Calu3 (cell line): ENCODE results near the gene CHMP3. TPM values are rescaled to one million over a fixed set of nuclear protein-coding genes. Genes with fewer than 3 reads are reported as not detected.

Source experiments
- BruUV-seq: library from RNA; stranded (reverse); fragments of 400-500 nt; replicated peaks from 2 replicates; lab custom pipeline; 2021; lab: Mats Ljungman, UMichigan
- CTCF ChIA-PET: fragments of 300-600 bp; sonication (Branson Sonifier 250); formaldehyde crosslinking; loops from one replicate; lab custom pipeline; 2022; ENCODE audit warnings: antibody characterized with exemption; lab: Charles Lee
- DNase-seq: peaks from one replicate; pipeline ENCODE4 v3.0.0; 2022
- H3K27ac Mint-ChIP-seq: one replicate; pipeline ENCODE4 v1.8.0; 2022; ENCODE audit warnings: mixed read lengths; ENCODE audit not compliant: unreplicated experiment
- H3K27me3 Mint-ChIP-seq: one replicate; pipeline ENCODE4 v1.8.0; 2022; ENCODE audit warnings: mixed read lengths; ENCODE audit not compliant: unreplicated experiment
- H3K36me3 Mint-ChIP-seq: one replicate; pipeline ENCODE4 v1.8.0; 2022; ENCODE audit warnings: mild to moderate bottlenecking, moderate library complexity, mixed read lengths; ENCODE audit not compliant: insufficient read depth, unreplicated experiment
- H3K4me1 Mint-ChIP-seq: one replicate; pipeline ENCODE4 v1.8.0; 2022; ENCODE audit warnings: mild to moderate bottlenecking, low read depth, mixed read lengths; ENCODE audit not compliant: unreplicated experiment
- H3K4me3 Mint-ChIP-seq: one replicate; pipeline ENCODE4 v1.8.0; 2022; ENCODE audit warnings: mild to moderate bottlenecking, low read depth, moderate library complexity, mixed read lengths; ENCODE audit not compliant: unreplicated experiment
- H3K9me3 Mint-ChIP-seq: one replicate; pipeline ENCODE4 v1.8.0; 2022; ENCODE audit warnings: low read depth, mixed read lengths; ENCODE audit not compliant: unreplicated experiment
- CTCF ChIP-seq: fragments of 200-600 bp; IDR thresholded peaks from one replicate; pipeline ENCODE4 v1.8.0; 2022; ENCODE audit warnings: antibody characterized with exemption; ENCODE audit not compliant: unreplicated experiment
- intact Hi-C: fragments of 100-400 bp; cut with micrococcal nuclease; formaldehyde crosslinking; loops from one replicate; pipeline ENCODE4 v1.10.0; 2022; ENCODE audit not compliant: unreplicated experiment
- total RNA-seq: library from RNA; stranded (reverse); gene quantifications from 2 replicates; pipeline ENCODE4 v1.2.3, GENCODE V29; 2022

The CHMP3 gene
- total RNA-seq, 1 experiment from 2014 or later = 127 TPM

GRCh38 chr2:86518481-86518880 is 44.8 kb downstream of the CHMP3 start:
- Mint-ChIP-seq H3K27me3 (no peaks in the 10 kb centered on the region), H3K36me3 (no peaks in the 10 kb centered on the region), H3K4me3 (no peak overlapping the region), H3K27ac (no peak overlapping the region), H3K4me1 (no peaks in the 10 kb centered on the region), H3K9me3 (peaks cover 2% of the 10 kb centered on the region)
- intact Hi-C loops = loop anchor here (2.0 to 10.0 kb wide), 2 partner anchors 96 to 156 kb away; no protein-coding TSS in a partner anchor
- TF ChIP-seq CTCF = peak; percentile 28
- peak; percentile 10 for DNase-seq
- no TSS peak for BruUV-seq
- CTCF ChIA-PET = interaction anchor here (1.2 kb wide), 1 partner anchor 123 kb away, joined by 3 read pairs; no protein-coding TSS in a partner anchor

GRCh38 chr2:86513948-86514660 is 49.1 kb downstream of the CHMP3 start:
- CTCF ChIA-PET = no interaction called here
- Mint-ChIP-seq H3K9me3 (no peaks in the 10 kb centered on the region), H3K27ac (no peak overlapping the region), H3K27me3 (no peaks in the 10 kb centered on the region), H3K4me1 (no peaks in the 10 kb centered on the region), H3K36me3 (peaks cover 4% of the 10 kb centered on the region), H3K4me3 (no peak overlapping the region)
- no TSS peak for BruUV-seq
- intact Hi-C loops = loop anchor here (10.0 kb wide), 1 partner anchor 101 kb away; no protein-coding TSS in a partner anchor
- DNase-seq = no peak
- no peak for TF ChIP-seq CTCF

GRCh38 chr2:86512892-86513291 is 50.4 kb downstream of the CHMP3 start:
- Mint-ChIP-seq H3K4me1 (no peaks in the 10 kb centered on the region), H3K27me3 (no peaks in the 10 kb centered on the region), H3K36me3 (peaks cover 12% of the 10 kb centered on the region), H3K27ac (no peak overlapping the region), H3K9me3 (no peaks in the 10 kb centered on the region), H3K4me3 (no peak overlapping the region)
- no peak for DNase-seq
- intact Hi-C loops = loop anchor here (10.0 kb wide), 1 partner anchor 102 kb away; no protein-coding TSS in a partner anchor
- CTCF ChIA-PET = no interaction called here
- BruUV-seq = no TSS peak
- no peak for TF ChIP-seq CTCF

GRCh38 chr2:86512034-86512433 is 51.2 kb downstream of the CHMP3 start:
- Mint-ChIP-seq H3K27ac (no peak overlapping the region), H3K36me3 (peaks cover 12% of the 10 kb centered on the region), H3K27me3 (no peaks in the 10 kb centered on the region), H3K9me3 (no peaks in the 10 kb centered on the region), H3K4me3 (no peak overlapping the region), H3K4me1 (no peaks in the 10 kb centered on the region)
- CTCF ChIA-PET = no interaction called here
- no peak for DNase-seq
- TF ChIP-seq CTCF = no peak
- intact Hi-C loops = loop anchor here (10.0 kb wide), 1 partner anchor 103 kb away; no protein-coding TSS in a partner anchor
- no TSS peak for BruUV-seq
